NCI-H2171 treated with DMSO at 0.1 percent for 48 hours (cell line): ENCODE measurements around the gene CCDC191.
A peak's percentile ranks its signal among the peaks of the same experiment; 100 is the strongest.

Source experiments
- DNase-seq: peaks from one replicate; lab custom pipeline; 2025; lab: John Stamatoyannopoulos, UW

The CCDC191 gene

GRCh38 chr3:114056130-114057010 is at the start of gene CCDC191, which contains the start of gene QTRT2:
CCDC191 (minus strand) TSS chr3:114056526; CDS start chr3:114056466, 60 bp downstream.
QTRT2 (plus strand) TSS chr3:114056737; CDS start chr3:114065258, 8,521 bp downstream.
- DNase-seq, result peak; percentile 100

GRCh38 chr3:114104414-114104813 is 48.1 kb upstream of the CCDC191 start:
- no peak for DNase-seq

GRCh38 chr3:114103858-114104257 is 47.5 kb upstream of the CCDC191 start:
- DNase-seq, result no peak

GRCh38 chr3:114103181-114103580 is 46.9 kb upstream of the CCDC191 start:
- no peak for DNase-seq

- DNase-seq, result no peak
These were observed 44.8 kb upstream of the CCDC191 start for GRCh38 chr3:114101101-114101500.

GRCh38 chr3:114095796-114096195 is 39.5 kb upstream of the CCDC191 start:
- DNase-seq, result no peak

GRCh38 chr3:114093596-114093995 is 37.3 kb upstream of the CCDC191 start:
- DNase-seq, result peak; percentile 32

GRCh38 chr3:114093016-114093380 is 36.7 kb upstream of the CCDC191 start:
- DNase-seq, result no peak

- DNase-seq, result no peak
These were observed 36.1 kb upstream of the CCDC191 start for GRCh38 chr3:114092151-114093015.

- no peak for DNase-seq
These were observed 33.3 kb upstream of the CCDC191 start for GRCh38 chr3:114089675-114090074.

GRCh38 chr3:114086356-114086755 is 30.0 kb upstream of the CCDC191 start:
- no peak for DNase-seq

GRCh38 chr3:114083112-114083511 is 26.8 kb upstream of the CCDC191 start:
- no peak for DNase-seq

GRCh38 chr3:114081037-114081436 is 24.7 kb upstream of the CCDC191 start:
- no peak for DNase-seq

GRCh38 chr3:114080201-114080600 is 23.9 kb upstream of the CCDC191 start:
- DNase-seq, result no peak

- DNase-seq, result no peak
These were observed 23.4 kb upstream of the CCDC191 start for GRCh38 chr3:114079761-114080160.

GRCh38 chr3:114078126-114078525 is 21.8 kb upstream of the CCDC191 start:
- no peak for DNase-seq

- no peak for DNase-seq
These were observed 20.4 kb upstream of the CCDC191 start for GRCh38 chr3:114076711-114077110.

GRCh38 chr3:114071786-114072185 is 15.5 kb upstream of the CCDC191 start:
- DNase-seq, result no peak

GRCh38 chr3:114068336-114068735 is 12.0 kb upstream of the CCDC191 start:
- DNase-seq, result no peak

- no peak for DNase-seq
These were observed 11.5 kb upstream of the CCDC191 start for GRCh38 chr3:114067804-114068203.

GRCh38 chr3:114060906-114061655 is 4.8 kb upstream of the CCDC191 start:
- no peak for DNase-seq

GRCh38 chr3:114058646-114059045 is 2.3 kb upstream of the CCDC191 start:
- no peak for DNase-seq
